ENCODE results near the gene EIF3B. TPM values are rescaled to one million over a fixed set of nuclear protein-coding genes. Genes with fewer than 3 reads are reported as not detected.

The EIF3B gene
- total RNA-seq, 2 experiments from 2014 or later, result 181 to 225 TPM

GRCh38 chr7:2371329-2371728 is 16.7 kb downstream of the EIF3B start:
- 0 out of 2 replicates have a peak, but pooled peaks cover 5% of the 10 kb centered on the region for H4K20me1 ChIP-seq (ENCODE audit: insufficient read depth, low read length)
- H3K4me2 ChIP-seq (ENCODE audit: low read length), result no peak overlapping the region
- H3K9me2 ChIP-seq (ENCODE audit: insufficient read depth, low read length), result no peaks in the 10 kb centered on the region
- peaks cover 12% of the 10 kb centered on the region for H3K79me2 ChIP-seq (ENCODE audit: insufficient read depth, low read depth, low read length)
- peaks cover 98% of the 10 kb centered on the region for H3K36me3 ChIP-seq (ENCODE audit: insufficient read depth, low read length)
- no peaks in the 10 kb centered on the region for H3K9me3 ChIP-seq (ENCODE audit: low read length)
- intact Hi-C loops (cut with micrococcal nuclease; ENCODE audit: unreplicated experiment), result no loop called here
- no peak overlapping the region for H3K4me3 ChIP-seq (ENCODE audit: low read depth, low read length, poor library complexity, severe bottlenecking)
- no peaks in the 10 kb centered on the region for H3K4me1 ChIP-seq (ENCODE audit: insufficient read depth, low read length, poor library complexity, severe bottlenecking)
- no peak for TF ChIP-seq EZH2phosphoT487 (IDR thresholded peaks at IDR 0.05; ENCODE audit: borderline replicate concordance, low read depth, low read length)
- TF ChIP-seq CTCF (conservative IDR thresholded peaks at IDR 0.05; ENCODE audit: low read length), result no peak
- DNase-seq (ENCODE audit: low spot score), result no peak
- BruUV-seq (replicated peaks), result no TSS peak
- ChIA-PET CTCF (ENCODE audit: unreplicated experiment) (no interaction called here), POLR2A (no interaction called here)
- no peak overlapping the region for H2AFZ ChIP-seq (ENCODE audit: low read length)
- no peak overlapping the region for H3K27ac ChIP-seq (ENCODE audit: low read depth, low read length, poor library complexity, severe bottlenecking)

- POLR2A ChIA-PET, result no interaction called here
- intact Hi-C loops (cut with micrococcal nuclease; ENCODE audit: unreplicated experiment), result no loop called here
- CTCF ChIA-PET (ENCODE audit: unreplicated experiment), result no interaction called here
- no peaks in the 10 kb centered on the region for H3K4me1 ChIP-seq (ENCODE audit: insufficient read depth, low read length, poor library complexity, severe bottlenecking)
- H3K27ac ChIP-seq (ENCODE audit: low read depth, low read length, poor library complexity, severe bottlenecking), result no peak overlapping the region
- DNase-seq (ENCODE audit: low spot score), result no peak
- H2AFZ ChIP-seq (ENCODE audit: low read length), result no peak overlapping the region
- no peak overlapping the region for H3K4me3 ChIP-seq (ENCODE audit: low read depth, low read length, poor library complexity, severe bottlenecking)
- peaks cover 18% of the 10 kb centered on the region for H3K79me2 ChIP-seq (ENCODE audit: insufficient read depth, low read depth, low read length)
- TF ChIP-seq EZH2phosphoT487 (IDR thresholded peaks at IDR 0.05; ENCODE audit: borderline replicate concordance, low read depth, low read length) (no peak), CTCF (conservative IDR thresholded peaks at IDR 0.05; ENCODE audit: low read length) (no peak)
- peaks cover 96% of the 10 kb centered on the region for H3K36me3 ChIP-seq (ENCODE audit: insufficient read depth, low read length)
- no TSS peak for BruUV-seq (replicated peaks)
- H3K9me2 ChIP-seq (ENCODE audit: insufficient read depth, low read length), result no peaks in the 10 kb centered on the region
- 0 out of 2 replicates have a peak, but pooled peaks cover 5% of the 10 kb centered on the region for H4K20me1 ChIP-seq (ENCODE audit: insufficient read depth, low read length)
- no peaks in the 10 kb centered on the region for H3K9me3 ChIP-seq (ENCODE audit: low read length)
- H3K4me2 ChIP-seq (ENCODE audit: low read length), result no peak overlapping the region
Observed at GRCh38 chr7:2372724-2373123, 18.1 kb downstream of the EIF3B start.

GRCh38 chr7:2373124-2373556 is 18.5 kb downstream of the EIF3B start:
- H3K36me3 ChIP-seq (ENCODE audit: insufficient read depth, low read length), result peaks cover 94% of the 10 kb centered on the region
- DNase-seq (ENCODE audit: low spot score), result no peak
- H3K9me3 ChIP-seq (ENCODE audit: low read length), result no peaks in the 10 kb centered on the region
- H4K20me1 ChIP-seq (ENCODE audit: insufficient read depth, low read length), result 0 out of 2 replicates have a peak, but pooled peaks cover 5% of the 10 kb centered on the region
- no peak overlapping the region for H3K4me2 ChIP-seq (ENCODE audit: low read length)
- no peak for TF ChIP-seq EZH2phosphoT487 (IDR thresholded peaks at IDR 0.05; ENCODE audit: borderline replicate concordance, low read depth, low read length)
- no peak for TF ChIP-seq CTCF (conservative IDR thresholded peaks at IDR 0.05; ENCODE audit: low read length)
- intact Hi-C loops (cut with micrococcal nuclease; ENCODE audit: unreplicated experiment), result no loop called here
- no peak overlapping the region for H2AFZ ChIP-seq (ENCODE audit: low read length)
- H3K4me3 ChIP-seq (ENCODE audit: low read depth, low read length, poor library complexity, severe bottlenecking), result no peak overlapping the region
- H3K27ac ChIP-seq (ENCODE audit: low read depth, low read length, poor library complexity, severe bottlenecking), result no peak overlapping the region
- H3K79me2 ChIP-seq (ENCODE audit: insufficient read depth, low read depth, low read length), result peaks cover 18% of the 10 kb centered on the region
- no TSS peak for BruUV-seq (replicated peaks)
- H3K4me1 ChIP-seq (ENCODE audit: insufficient read depth, low read length, poor library complexity, severe bottlenecking), result no peaks in the 10 kb centered on the region
- no peaks in the 10 kb centered on the region for H3K9me2 ChIP-seq (ENCODE audit: insufficient read depth, low read length)
- ChIA-PET CTCF (ENCODE audit: unreplicated experiment) (no interaction called here), POLR2A (no interaction called here)

All from OCI-LY7 (cell line).